Measurements from ENCODE around the gene LIMS1. TPM values are rescaled to one million over a fixed set of nuclear protein-coding genes. Genes with fewer than 3 reads are reported as not detected.
A peak's percentile ranks its signal among the peaks of the same experiment; 100 is the strongest.
"Not testable (repeated sequence)": the region's sequence is repeated elsewhere in the genome, so short reads cannot be mapped to it uniquely, and the experiment has no call there.

Gene LIMS1
- polyA plus RNA-seq, 1 donor from 2014 or later, result 42.2 TPM

- H3K4me1 Mint-ChIP-seq, H3K36me3 Mint-ChIP-seq, H3K4me3 Mint-ChIP-seq, H3K27me3 Mint-ChIP-seq, H3K9me3 Mint-ChIP-seq, H3K27ac Mint-ChIP-seq: not testable (repeated sequence)
These were observed 154.8 kb downstream of the LIMS1 start for GRCh38 chr2:108688818-108689756.

GRCh38 chr2:108690001-108690400 is 155.7 kb downstream of the LIMS1 start:
- H3K27ac Mint-ChIP-seq, H3K9me3 Mint-ChIP-seq, H3K4me3 Mint-ChIP-seq, H3K27me3 Mint-ChIP-seq, H3K36me3 Mint-ChIP-seq, H3K4me1 Mint-ChIP-seq: not testable (repeated sequence)

GRCh38 chr2:108691447-108691846 is 157.2 kb downstream of the LIMS1 start:
- no peak overlapping the region for H3K4me3 Mint-ChIP-seq
- H3K9me3 Mint-ChIP-seq, result no peaks in the 10 kb centered on the region
- H3K36me3 Mint-ChIP-seq, result no peaks in the 10 kb centered on the region
- H3K4me1 Mint-ChIP-seq, result no peaks in the 10 kb centered on the region
- H3K27me3 Mint-ChIP-seq, result no peaks in the 10 kb centered on the region
- H3K27ac Mint-ChIP-seq, result no peak overlapping the region

- Mint-ChIP-seq H3K27me3 (no peaks in the 10 kb centered on the region), H3K36me3 (peaks cover 4% of the 10 kb centered on the region), H3K9me3 (peaks cover 0 to under 1% (median 0%) of the 10 kb centered on the region in 3 donors), H3K4me3 (no peak overlapping the region), H3K27ac (no peak overlapping the region), H3K4me1 (no peaks in the 10 kb centered on the region)
These were observed 166.9 kb downstream of the LIMS1 start for GRCh38 chr2:108701208-108701607.

- Mint-ChIP-seq H3K27me3 (no peaks in the 10 kb centered on the region), H3K4me1 (no peaks in the 10 kb centered on the region), H3K4me3 (no peak overlapping the region), H3K9me3 (peaks cover 0 to 5% (median 0%) of the 10 kb centered on the region in 3 donors), H3K27ac (no peak overlapping the region), H3K36me3 (peaks cover 4% of the 10 kb centered on the region)
These were observed 167.5 kb downstream of the LIMS1 start for GRCh38 chr2:108701806-108702205.

- Mint-ChIP-seq H3K4me3 (no peak overlapping the region), H3K36me3 (peaks cover 8% of the 10 kb centered on the region), H3K9me3 (peaks cover 0 to 9% (median 6%) of the 10 kb centered on the region in 3 donors), H3K27ac (no peak overlapping the region), H3K4me1 (no peaks in the 10 kb centered on the region), H3K27me3 (peaks cover 3% of the 10 kb centered on the region)
These were observed 170.6 kb downstream of the LIMS1 start for GRCh38 chr2:108704871-108705270.

GRCh38 chr2:108707300-108707699 is 173.0 kb downstream of the LIMS1 start:
- H3K36me3 Mint-ChIP-seq, result peaks cover 8% of the 10 kb centered on the region
- H3K27ac Mint-ChIP-seq, result no peak overlapping the region
- no peaks in the 10 kb centered on the region for H3K4me1 Mint-ChIP-seq
- peaks cover 3% of the 10 kb centered on the region for H3K27me3 Mint-ChIP-seq
- H3K9me3 Mint-ChIP-seq, result peaks cover 0 to 9% (median 6%) of the 10 kb centered on the region in 3 donors
- H3K4me3 Mint-ChIP-seq, result no peak overlapping the region

GRCh38 chr2:108716971-108717370 is 182.7 kb downstream of the LIMS1 start:
- H3K27ac Mint-ChIP-seq, H3K9me3 Mint-ChIP-seq, H3K36me3 Mint-ChIP-seq, H3K27me3 Mint-ChIP-seq: not testable (repeated sequence)
- Mint-ChIP-seq H3K4me1 (peaks cover 8 to 10% (median 9%) of the 10 kb centered on the region in 3 donors), H3K4me3 (peak overlapping the region in 2 of 4 donors; percentile 48 to 60)

GRCh38 chr2:108719149-108720044 is 185.1 kb downstream of the LIMS1 start, which contains the start of gene RANBP2:
Gene RANBP2, plus strand, starts transcription at chr2:108719482. Its CDS starts 125 bp downstream, at chr2:108719607.
- Mint-ChIP-seq H3K4me3 (peak within 1 kb of the TSS; percentile 93 to 97 (median 96)), H3K27ac (peak within 1 kb of the TSS; percentile 96 to 100 (median 98)), H3K9me3 (no peaks in the 10 kb centered on the region), H3K27me3 (no peaks in the 10 kb centered on the region), H3K36me3 (no peaks in the 10 kb centered on the region), H3K4me1 (peaks cover 15 to 21% (median 18%) of the 10 kb centered on the region in 3 donors)

GRCh38 chr2:108726048-108726447 is 191.8 kb downstream of the LIMS1 start:
- not testable (repeated sequence) for H3K4me3 Mint-ChIP-seq, H3K9me3 Mint-ChIP-seq, H3K27me3 Mint-ChIP-seq, H3K36me3 Mint-ChIP-seq
- Mint-ChIP-seq H3K27ac (peak overlapping the region in 1 of 3 donors; percentile 80), H3K4me1 (peaks cover 21 to 27% (median 24%) of the 10 kb centered on the region in 3 donors)

GRCh38 chr2:108734656-108735055 is 200.4 kb downstream of the LIMS1 start:
- not testable (repeated sequence) for H3K36me3 Mint-ChIP-seq, H3K4me3 Mint-ChIP-seq, H3K4me1 Mint-ChIP-seq, H3K27ac Mint-ChIP-seq, H3K27me3 Mint-ChIP-seq, H3K9me3 Mint-ChIP-seq

Other genes starting within 250 kb of the LIMS1 start
- gene SULT1C2, start 245.6 kb upstream of the LIMS1 start, polyA plus RNA-seq, result not detected
- not detected for gene SULT1C4, start 156.5 kb upstream of the LIMS1 start, polyA plus RNA-seq
- 65.6 TPM for gene GCC2, start 85.3 kb upstream of the LIMS1 start, polyA plus RNA-seq
- gene RANBP2, start 185.0 kb downstream of the LIMS1 start, polyA plus RNA-seq, result 15.9 TPM

Data from IgD-negative memory B cell (primary cell).